Endothelial cell of umbilical vein (primary cell): ENCODE data around the gene CHRNA1.

Experiments
- CTCF ChIP-seq, 2 donors: IDR thresholded peaks; 1 replicate in 1 of 2; 2 replicates in 1 of 2; pipeline ENCODE4 v1.5.1; 2011; ENCODE audit warnings: low read length in 2 of 2, mild to moderate bottlenecking in 2 of 2, moderate library complexity in 2 of 2, control low read depth in 1 of 2, inconsistent platforms in 1 of 2, low read depth in 1 of 2; ENCODE audit not compliant: insufficient read depth in 1 of 2; ENCODE audit errors: extremely low read depth in 1 of 2
- EZH2 ChIP-seq: IDR thresholded peaks from 2 replicates; pipeline ENCODE4 v1.6.1; 2012; ENCODE audit warnings: borderline replicate concordance, low read depth, mild to moderate bottlenecking, moderate library complexity, low read length, inconsistent platforms; ENCODE audit not compliant: severe bottlenecking
- FOS ChIP-seq: IDR thresholded peaks from 2 replicates; pipeline ENCODE4 v1.6.1; 2011; ENCODE audit warnings: mild to moderate bottlenecking, low read length, moderate library complexity, borderline replicate concordance; ENCODE audit not compliant: insufficient read depth
- MAX ChIP-seq: IDR thresholded peaks from 2 replicates; pipeline ENCODE4 v1.6.1; 2011; ENCODE audit not compliant: insufficient read depth, insufficient read length
- MYC ChIP-seq: IDR thresholded peaks from one replicate; pipeline ENCODE4 v1.6.1; 2011; ENCODE audit warnings: mild to moderate bottlenecking, low read depth, low read length
- POLR2A ChIP-seq: IDR thresholded peaks from 2 replicates; pipeline ENCODE4 v1.6.1; 2012; ENCODE audit warnings: low read depth, mild to moderate bottlenecking, control low read depth, low read length
- POLR2AphosphoS5 ChIP-seq: IDR thresholded peaks from 2 replicates; pipeline ENCODE4 v1.6.1; 2012; ENCODE audit warnings: low read depth, mild to moderate bottlenecking, control low read depth, low read length, moderate library complexity; ENCODE audit not compliant: insufficient read depth

GRCh38 chr2:174705321-174705720, 59.0 kb downstream of the CHRNA1 start:
- TF ChIP-seq CTCF (IDR thresholded peaks at IDR 0.05; ENCODE audit: extremely low read depth in 1 of 2, insufficient read depth in 1 of 2, low read depth in 1 of 2, low read length in 2 of 2) (no peak), POLR2AphosphoS5 (no peak), POLR2A (no peak), FOS (no peak), EZH2 (no peak), MAX (no peak), MYC (no peak)
